Suprapubic skin (tissue), 4 donors: ENCODE data around the gene SMYD3. TPM values are rescaled to one million over a fixed set of nuclear protein-coding genes. Genes with fewer than 3 reads are reported as not detected.
"Not testable (repeated sequence)": the region's sequence is repeated elsewhere in the genome, so short reads cannot be mapped to it uniquely, and the experiment has no call there.

Experiments
- DNase-seq, 2 donors: peaks; one replicate each; pipeline ENCODE4 v3.0.0-alpha.2; 2019; ENCODE audit warnings: low spot score in 2 of 2
- H3K27ac ChIP-seq: fragments of 200-600 bp; sonication (generic); one replicate; pipeline ENCODE4 v1.5.1; 2019
- H3K27me3 ChIP-seq: fragments of 200-600 bp; sonication (generic); one replicate; pipeline ENCODE4 v1.5.1; 2019
- H3K36me3 ChIP-seq: fragments of 200-600 bp; sonication (generic); one replicate; pipeline ENCODE4 v1.5.1; 2019
- H3K4me1 ChIP-seq: fragments of 200-600 bp; sonication (generic); one replicate; pipeline ENCODE4 v1.5.1; 2019
- H3K4me3 ChIP-seq: fragments of 200-600 bp; sonication (generic); one replicate; pipeline ENCODE4 v1.5.1; 2019; ENCODE audit warnings: mild to moderate bottlenecking
- H3K9me3 ChIP-seq: fragments of 200-600 bp; sonication (generic); one replicate; pipeline ENCODE4 v1.5.1; 2019
- EP300 ChIP-seq: sonication (generic); formaldehyde crosslinking; IDR thresholded peaks from one replicate; pipeline ENCODE4 v1.6.1; 2017; ENCODE audit warnings: antibody characterized with exemption
- POLR2A ChIP-seq, 2 donors: fragments of 450-650 bp; IDR thresholded peaks; one replicate each; pipeline ENCODE4 v1.6.1; 2017; ENCODE audit warnings: antibody characterized with exemption in 2 of 2, mild to moderate bottlenecking in 2 of 2, moderate library complexity in 2 of 2
- POLR2AphosphoS5 ChIP-seq, 3 donors: sonication (generic); formaldehyde crosslinking; IDR thresholded peaks; one replicate each; pipeline ENCODE4 v1.6.1; 2017; ENCODE audit warnings: antibody characterized with exemption in 3 of 3
- WGBS: methylation state at CpG from one replicate; pipeline ENCODE4 v1.1.5; 2018; 5-methylcytosine and 5-hydroxymethylcytosine counted together
- total RNA-seq, 4 donors: library from RNA; depleted of rRNA; stranded (reverse); fragments of >200 nt; gene quantifications; one replicate each; pipeline ENCODE4 v1.1.0, GENCODE V29; 2016
- TF ChIP-seq, protein P1 (sequence below), 2 donors: fragments of 200-600 bp in 1 of 2; fragments of 450-650 bp in 1 of 2; sonication (generic) in 1 of 2; IDR thresholded peaks; one replicate each; pipeline ENCODE4 v1.5.1; 2016 to 2019; ENCODE audit warnings: antibody characterized with exemption in 2 of 2, mild to moderate bottlenecking in 1 of 2, moderate library complexity in 1 of 2

Gene SMYD3
- total RNA-seq, 4 donors from 2014 or later: 14.5 to 33.6 (median 18.9) TPM

DNA sequence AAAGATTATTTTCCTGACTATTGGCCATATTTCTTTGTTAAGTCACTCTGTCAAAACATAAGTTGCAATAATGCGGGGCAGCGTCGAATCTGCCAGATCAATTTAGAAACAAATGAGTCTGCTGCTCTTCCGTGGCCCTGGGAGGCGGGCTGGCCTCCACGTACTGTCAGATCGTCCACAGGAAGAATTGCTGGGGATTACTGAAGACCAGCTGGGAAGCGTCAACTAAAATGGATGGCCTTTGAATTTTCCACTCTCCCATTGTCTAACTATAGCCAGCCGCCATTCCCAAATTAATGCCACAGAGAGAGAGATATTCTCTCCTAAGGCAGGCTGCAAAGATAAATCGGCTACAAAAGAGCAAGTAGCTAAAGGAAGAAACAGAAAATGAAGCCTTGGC lies 560.2 kb downstream of the SMYD3 start:
- no peak for TF ChIP-seq POLR2A (IDR thresholded peaks at IDR 0.05)
- TF ChIP-seq POLR2AphosphoS5 (IDR thresholded peaks at IDR 0.05): no peak
- TF ChIP-seq EP300: no peak
- TF ChIP-seq, protein P1, sequence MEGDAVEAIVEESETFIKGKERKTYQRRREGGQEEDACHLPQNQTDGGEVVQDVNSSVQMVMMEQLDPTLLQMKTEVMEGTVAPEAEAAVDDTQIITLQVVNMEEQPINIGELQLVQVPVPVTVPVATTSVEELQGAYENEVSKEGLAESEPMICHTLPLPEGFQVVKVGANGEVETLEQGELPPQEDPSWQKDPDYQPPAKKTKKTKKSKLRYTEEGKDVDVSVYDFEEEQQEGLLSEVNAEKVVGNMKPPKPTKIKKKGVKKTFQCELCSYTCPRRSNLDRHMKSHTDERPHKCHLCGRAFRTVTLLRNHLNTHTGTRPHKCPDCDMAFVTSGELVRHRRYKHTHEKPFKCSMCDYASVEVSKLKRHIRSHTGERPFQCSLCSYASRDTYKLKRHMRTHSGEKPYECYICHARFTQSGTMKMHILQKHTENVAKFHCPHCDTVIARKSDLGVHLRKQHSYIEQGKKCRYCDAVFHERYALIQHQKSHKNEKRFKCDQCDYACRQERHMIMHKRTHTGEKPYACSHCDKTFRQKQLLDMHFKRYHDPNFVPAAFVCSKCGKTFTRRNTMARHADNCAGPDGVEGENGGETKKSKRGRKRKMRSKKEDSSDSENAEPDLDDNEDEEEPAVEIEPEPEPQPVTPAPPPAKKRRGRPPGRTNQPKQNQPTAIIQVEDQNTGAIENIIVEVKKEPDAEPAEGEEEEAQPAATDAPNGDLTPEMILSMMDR (IDR thresholded peaks at IDR 0.05): no peak
- H3K4me3 ChIP-seq: no peak overlapping the region
- H3K36me3 ChIP-seq: no peaks in the 10 kb centered on the region
- H3K4me1 ChIP-seq: no peaks in the 10 kb centered on the region
- H3K9me3 ChIP-seq: peaks cover 4% of the 10 kb centered on the region
- no peak overlapping the region for H3K27ac ChIP-seq
- no peak for DNase-seq
- H3K27me3 ChIP-seq: no peaks in the 10 kb centered on the region
- 60% methylated on average over 10 of the region's 10 CpGs for WGBS

DNA sequence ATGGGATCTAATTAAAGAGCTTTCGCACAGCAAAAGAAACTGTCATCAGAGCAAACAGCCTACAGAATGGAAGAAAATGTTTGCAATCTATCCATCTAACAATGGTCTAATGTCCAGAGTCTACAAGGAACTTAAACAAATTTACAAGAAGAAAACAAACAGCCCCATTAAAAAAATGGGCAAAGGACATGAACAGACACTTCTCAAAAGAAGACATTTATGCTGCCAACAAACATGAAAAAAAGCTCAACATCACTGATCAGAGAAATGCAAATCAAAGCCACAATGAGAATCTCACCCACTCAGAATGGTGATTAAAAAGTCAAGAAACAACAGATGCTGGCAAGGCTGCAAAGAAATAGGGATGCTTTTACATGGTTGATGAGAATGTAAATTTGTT lies 561.9 kb downstream of the SMYD3 start:
- not testable (repeated sequence) for H3K4me1 ChIP-seq, H3K36me3 ChIP-seq, H3K27ac ChIP-seq, H3K9me3 ChIP-seq, DNase-seq, H3K27me3 ChIP-seq, H3K4me3 ChIP-seq
- WGBS: 97% methylated on average over 1 of the region's 1 CpG

DNA sequence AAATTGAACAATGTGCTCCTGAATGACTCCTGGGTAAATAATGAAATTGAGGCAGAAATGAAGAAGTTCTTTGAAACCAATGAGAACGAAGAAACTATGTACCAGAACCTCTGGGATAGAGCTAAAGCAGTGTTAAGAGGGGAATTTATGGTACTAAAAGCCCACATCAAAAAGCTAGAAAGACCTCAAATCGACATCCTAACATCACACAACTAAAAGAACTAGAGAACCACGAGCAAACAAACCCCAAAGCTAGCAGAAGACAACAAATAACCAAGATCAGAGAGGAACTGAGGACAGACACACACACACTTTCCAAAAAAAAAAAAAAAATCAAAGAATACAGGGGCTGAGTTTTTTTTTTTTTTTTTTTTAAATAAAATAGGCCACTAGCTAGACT lies 564.2 kb downstream of the SMYD3 start:
- WGBS: 76% methylated on average over 3 of the region's 3 CpGs
- Histone ChIP-seq H3K27ac (no peak overlapping the region), H3K36me3 (no peaks in the 10 kb centered on the region), H3K9me3 (peaks cover 4% of the 10 kb centered on the region), H3K4me1 (no peaks in the 10 kb centered on the region), H3K4me3 (no peak overlapping the region), H3K27me3 (no peaks in the 10 kb centered on the region)
- TF ChIP-seq POLR2A (IDR thresholded peaks at IDR 0.05) (no peak), EP300 (no peak), POLR2AphosphoS5 (IDR thresholded peaks at IDR 0.05) (no peak)
- TF ChIP-seq, protein P1 (IDR thresholded peaks at IDR 0.05): no peak
- no peak for DNase-seq

DNA sequence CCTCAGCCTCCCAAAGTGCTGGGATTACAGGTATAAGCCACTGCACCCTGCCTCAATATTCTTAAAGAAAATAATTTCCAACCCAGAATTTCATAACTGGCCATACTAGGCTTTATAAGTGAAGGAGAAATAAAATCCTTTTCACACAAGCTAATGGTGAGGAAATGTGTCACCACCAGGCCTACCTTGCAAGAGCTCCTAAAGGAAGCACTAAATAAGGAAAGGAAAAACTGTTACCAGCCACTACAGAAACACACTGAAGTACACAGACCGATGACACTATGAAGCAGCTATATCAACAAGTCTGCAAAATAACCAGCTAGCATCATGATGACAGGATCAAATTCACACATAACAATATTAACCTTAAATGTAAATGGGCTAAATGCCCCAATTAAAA lies 565.3 kb downstream of the SMYD3 start:
- H3K4me1 ChIP-seq, H3K27ac ChIP-seq, H3K9me3 ChIP-seq, DNase-seq, H3K4me3 ChIP-seq, H3K27me3 ChIP-seq, H3K36me3 ChIP-seq: not testable (repeated sequence)
- 85% methylated on average over 1 of the region's 1 CpG for WGBS

DNA sequence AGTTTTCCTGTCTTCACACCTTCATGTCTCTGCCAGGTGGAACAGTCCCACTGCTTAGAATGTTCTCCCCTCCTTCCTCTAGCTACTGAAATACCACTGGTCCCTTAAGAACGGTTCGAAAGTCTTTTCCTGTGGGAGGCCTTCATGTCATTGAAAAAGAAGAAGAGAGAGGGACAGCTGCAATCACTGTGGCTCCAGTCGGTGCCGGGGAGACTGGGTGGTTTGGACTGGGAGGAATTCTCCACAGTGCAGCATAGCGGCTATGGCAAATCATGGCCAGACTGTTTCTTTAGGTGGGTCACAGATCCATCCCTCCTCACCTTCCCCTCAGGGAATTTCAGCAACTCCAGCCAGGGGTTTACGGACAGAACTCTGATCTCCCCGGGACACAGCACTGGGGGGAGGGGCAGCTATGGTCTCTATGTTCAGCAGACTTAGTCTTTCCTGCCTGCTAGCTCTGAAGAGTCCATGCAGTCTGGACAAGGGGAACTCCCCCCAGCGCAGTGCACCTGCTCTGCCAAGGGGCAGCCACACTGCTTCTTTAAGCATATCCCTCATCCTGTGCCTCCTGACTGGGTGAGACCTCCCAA lies 567.2 kb downstream of the SMYD3 start:
- Histone ChIP-seq H3K27ac (no peak overlapping the region), H3K9me3 (peaks cover 3% of the 10 kb centered on the region), H3K4me1 (no peaks in the 10 kb centered on the region), H3K4me3 (no peak overlapping the region), H3K27me3 (no peaks in the 10 kb centered on the region), H3K36me3 (no peaks in the 10 kb centered on the region)
- no peak for DNase-seq
- WGBS: 81% methylated on average over 8 of the region's 8 CpGs
- TF ChIP-seq EP300 (no peak), POLR2AphosphoS5 (IDR thresholded peaks at IDR 0.05) (no peak), POLR2A (IDR thresholded peaks at IDR 0.05) (no peak)
- TF ChIP-seq, protein P1 (IDR thresholded peaks at IDR 0.05): no peak

DNA sequence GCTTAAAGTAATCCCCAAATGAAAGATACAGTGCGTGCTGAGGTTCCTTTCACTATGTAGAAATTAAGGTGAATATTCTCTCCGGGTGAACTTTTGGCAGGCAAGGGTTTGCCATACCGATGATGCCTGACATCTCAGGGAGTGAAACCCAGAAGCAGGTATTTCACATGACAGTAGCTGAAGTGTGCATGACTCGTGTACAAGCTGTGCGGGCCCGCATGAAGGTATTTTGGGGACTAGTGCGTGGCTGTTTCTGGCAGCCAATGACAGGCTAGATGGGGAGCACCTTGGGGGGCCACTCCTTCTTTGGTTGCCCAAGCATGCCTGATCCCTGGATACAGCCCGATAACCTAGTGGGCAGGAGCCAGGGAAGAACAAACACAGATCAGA lies 569.0 kb downstream of the SMYD3 start:
- Histone ChIP-seq H3K27ac (no peak overlapping the region), H3K4me1 (no peaks in the 10 kb centered on the region), H3K4me3 (no peak overlapping the region), H3K27me3 (no peaks in the 10 kb centered on the region), H3K9me3 (no peaks in the 10 kb centered on the region), H3K36me3 (no peaks in the 10 kb centered on the region)
- WGBS: 88% methylated on average over 8 of the region's 8 CpGs
- DNase-seq: no peak
- TF ChIP-seq, protein P1 (IDR thresholded peaks at IDR 0.05): no peak
- TF ChIP-seq POLR2A (IDR thresholded peaks at IDR 0.05) (no peak), POLR2AphosphoS5 (IDR thresholded peaks at IDR 0.05) (no peak), EP300 (no peak)
